Inflammatory macrophage treated with lipopolysaccharide for 4 hours (primary cell): Measurements from ENCODE around the gene PMAIP1.

ENCODE experiments used
- DNase-seq: peaks from one replicate; pipeline ENCODE4 v3.0.0-alpha.2; 2020

Gene PMAIP1

GRCh38 chr18:59915606-59916005, 15.8 kb downstream of the PMAIP1 start:
- DNase-seq = peak; percentile 69

DNA sequence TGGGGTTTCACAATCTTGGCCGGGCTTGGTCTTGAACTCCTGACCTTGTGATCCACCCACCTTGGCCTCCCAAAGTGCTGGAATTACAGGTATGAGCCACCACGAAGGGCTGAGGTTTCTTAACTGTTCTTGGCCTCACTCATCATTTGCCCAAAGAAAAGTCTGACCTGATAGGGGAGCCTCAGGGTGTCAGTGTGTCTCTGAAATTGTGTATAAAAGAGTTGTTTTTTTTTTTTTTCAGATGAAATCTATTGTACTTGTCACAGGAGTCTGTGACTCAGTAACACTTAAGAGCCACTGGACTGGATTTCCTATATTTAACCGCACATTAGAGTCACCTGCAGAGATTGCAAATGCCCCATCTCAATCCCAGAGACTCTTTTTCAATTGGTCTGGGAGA, 16.9 kb downstream of the PMAIP1 start:
- no peak for DNase-seq

GRCh38 chr18:59917422-59917821, 17.6 kb downstream of the PMAIP1 start:
- DNase-seq = peak; percentile 84

DNA sequence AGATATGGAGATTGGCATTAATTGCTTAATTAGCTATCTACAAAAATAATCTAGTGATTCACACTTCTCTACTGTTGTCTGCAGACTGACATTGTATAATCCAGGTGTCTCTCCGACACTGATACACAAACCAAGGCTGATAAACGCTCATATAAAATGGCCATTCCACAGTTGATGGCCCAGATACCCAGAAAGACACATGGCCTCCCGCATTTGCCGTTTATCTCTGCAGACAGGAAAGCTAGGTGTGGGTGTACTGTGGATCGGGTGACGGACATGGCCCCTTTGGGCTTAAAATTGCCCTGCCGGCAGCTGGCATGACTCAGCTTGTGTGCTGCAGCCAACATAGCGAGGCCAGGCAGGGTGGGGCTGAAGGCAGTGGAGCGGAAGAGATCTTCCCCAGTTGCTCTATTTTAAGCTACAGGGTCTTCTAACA, 18.5 kb downstream of the PMAIP1 start:
- peak; percentile 67 for DNase-seq

DNA sequence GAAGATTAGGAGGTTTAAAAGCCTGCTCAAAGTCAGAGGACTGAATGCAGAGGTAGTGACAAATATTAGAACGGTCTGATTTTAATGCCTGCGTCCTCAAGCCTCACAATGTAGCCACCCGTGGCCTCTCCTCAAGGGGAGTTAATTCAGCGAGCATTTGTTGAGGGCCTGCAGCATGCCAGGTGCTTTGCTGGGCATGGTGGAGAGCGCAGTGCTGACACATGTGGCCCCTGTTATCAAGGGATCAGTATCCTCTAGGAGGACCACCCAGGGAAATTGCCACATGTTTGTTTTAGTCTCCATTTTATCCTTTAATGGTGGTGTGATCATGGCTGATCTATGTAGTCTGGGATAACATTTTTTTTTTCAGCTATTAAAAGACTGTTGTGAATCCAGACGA, 19.2 kb downstream of the PMAIP1 start:
- no peak for DNase-seq

GRCh38 chr18:59921384-59921891, 21.6 kb downstream of the PMAIP1 start:
- peak; percentile 73 for DNase-seq

DNA sequence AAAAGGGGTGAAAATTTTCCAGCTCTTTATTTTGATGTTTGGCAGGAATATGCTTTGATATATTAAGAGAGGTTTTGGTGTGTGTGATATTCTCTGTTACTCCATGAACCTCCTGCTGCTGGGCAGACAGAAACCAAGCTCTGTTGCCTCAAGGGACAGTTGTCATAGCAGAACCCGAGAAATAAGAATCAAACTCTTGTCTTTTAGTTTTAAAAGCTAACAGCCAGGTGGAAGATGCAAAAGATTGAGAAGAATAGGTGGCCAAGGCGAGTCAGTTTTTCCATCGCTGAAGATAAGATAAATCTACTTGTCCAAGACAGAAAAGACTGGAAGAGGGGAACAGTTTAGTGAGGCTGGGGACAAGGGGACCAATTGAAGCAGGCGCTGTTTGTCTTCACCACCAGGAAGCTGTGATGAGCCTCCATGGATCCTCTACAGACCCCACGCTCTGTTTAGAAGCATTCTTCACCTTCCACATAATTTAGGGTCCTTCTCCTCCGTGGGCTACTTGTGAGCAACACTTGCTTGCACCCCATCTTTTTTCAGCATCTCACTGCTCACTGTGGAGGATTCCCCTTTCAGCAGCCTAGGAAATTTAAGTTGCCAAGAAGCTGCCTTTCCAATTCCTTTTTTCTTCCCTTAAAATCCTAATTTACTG, 23.9 kb downstream of the PMAIP1 start:
- DNase-seq = no peak

DNA sequence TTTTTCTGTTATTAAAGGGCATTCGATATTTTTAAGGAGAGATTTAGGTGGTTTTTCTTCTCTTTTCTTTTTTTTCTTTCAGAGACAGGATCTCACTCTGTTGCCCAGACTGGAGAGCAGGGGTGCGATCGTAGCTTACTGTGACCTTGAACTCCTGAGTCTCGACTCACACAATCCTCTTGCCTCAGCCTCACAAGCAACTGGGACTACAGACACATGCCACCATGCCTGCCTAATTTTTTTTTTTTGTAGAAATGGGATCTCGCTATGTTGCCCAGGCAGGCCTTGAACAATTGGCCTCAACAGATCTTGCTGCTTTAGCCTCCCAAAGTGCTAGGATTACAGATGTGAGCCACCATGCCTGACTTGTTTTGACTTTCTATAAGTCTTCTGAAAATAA, 26.3 kb downstream of the PMAIP1 start:
- DNase-seq = no peak

DNA sequence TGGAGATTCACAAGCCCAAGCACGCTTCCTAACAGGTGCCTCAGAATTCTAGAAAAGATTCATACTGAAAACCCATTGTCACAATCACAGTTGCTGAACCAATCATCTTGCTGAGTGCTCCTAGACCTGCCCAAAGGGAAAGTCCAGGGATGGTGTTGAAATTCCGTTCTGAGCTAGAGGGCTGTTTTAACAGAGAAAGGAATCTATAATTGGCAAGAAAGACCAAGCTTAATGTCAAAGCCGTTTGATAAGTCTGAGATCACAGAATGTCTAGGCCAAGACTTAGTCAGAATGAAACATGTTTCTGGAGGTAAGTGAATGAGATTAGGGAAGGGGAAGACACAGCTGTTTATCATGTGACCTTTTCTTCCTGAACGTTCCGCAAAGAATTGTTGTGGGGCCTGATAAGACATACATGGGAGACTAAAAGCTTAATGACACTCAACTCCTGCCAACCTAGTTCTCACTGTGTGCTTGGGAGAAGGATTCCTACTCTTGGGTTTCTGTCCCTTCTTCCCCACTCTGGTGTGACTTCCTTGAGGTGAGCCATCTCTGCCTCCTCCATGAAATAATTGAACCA, 27.5 kb downstream of the PMAIP1 start:
- peak; percentile 49 for DNase-seq

- no peak for DNase-seq
These were observed 28.4 kb downstream of the PMAIP1 start for GRCh38 chr18:59928201-59928600.

- no peak for DNase-seq
These were observed 30.0 kb downstream of the PMAIP1 start for GRCh38 chr18:59929621-59930295.

DNA sequence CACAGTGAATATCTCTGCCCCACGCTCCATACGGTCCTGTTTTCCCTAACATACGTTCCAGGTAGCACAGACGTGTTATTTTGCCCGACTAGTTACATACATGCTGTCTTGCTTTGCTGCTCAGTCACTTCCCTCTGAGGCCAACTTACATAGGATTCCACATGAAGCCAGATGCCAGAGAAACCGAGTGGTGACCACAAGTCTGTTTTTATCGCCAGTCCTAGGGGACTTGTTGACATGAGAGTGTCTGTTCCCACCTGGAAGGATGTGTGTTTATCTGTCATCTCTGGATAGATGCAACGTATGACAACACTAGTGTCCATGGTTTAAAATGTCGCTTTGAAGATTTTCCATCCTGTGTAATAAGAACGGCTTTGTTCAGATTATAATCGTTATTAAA, 32.6 kb downstream of the PMAIP1 start:
- no peak for DNase-seq

DNA sequence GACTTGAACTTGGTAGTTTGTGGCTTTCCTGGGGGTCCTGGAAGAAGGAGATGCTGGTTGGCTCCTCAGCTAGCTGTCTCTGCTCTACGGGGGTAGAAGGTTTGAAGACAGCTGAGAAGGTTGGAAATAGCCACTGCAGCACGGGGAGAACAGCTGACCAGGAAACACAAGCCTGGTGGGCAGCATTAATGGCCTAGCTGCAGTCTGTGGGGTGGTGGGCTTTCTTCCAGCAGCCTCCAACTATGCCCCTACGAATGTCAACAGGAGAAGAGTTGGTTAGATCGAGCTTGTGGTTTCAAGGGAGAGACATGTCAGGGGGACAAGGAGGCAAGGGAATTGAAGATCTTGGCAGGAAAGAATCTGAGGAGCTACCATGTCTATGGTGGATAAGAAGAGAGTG, 38.9 kb downstream of the PMAIP1 start:
- DNase-seq = no peak

- no peak for DNase-seq
These were observed 39.3 kb downstream of the PMAIP1 start for GRCh38 chr18:59939127-59939526.

GRCh38 chr18:59940068-59940467, 40.3 kb downstream of the PMAIP1 start:
- peak; percentile 28 for DNase-seq

GRCh38 chr18:59941331-59941730, 41.5 kb downstream of the PMAIP1 start:
- DNase-seq = peak; percentile 16

DNA sequence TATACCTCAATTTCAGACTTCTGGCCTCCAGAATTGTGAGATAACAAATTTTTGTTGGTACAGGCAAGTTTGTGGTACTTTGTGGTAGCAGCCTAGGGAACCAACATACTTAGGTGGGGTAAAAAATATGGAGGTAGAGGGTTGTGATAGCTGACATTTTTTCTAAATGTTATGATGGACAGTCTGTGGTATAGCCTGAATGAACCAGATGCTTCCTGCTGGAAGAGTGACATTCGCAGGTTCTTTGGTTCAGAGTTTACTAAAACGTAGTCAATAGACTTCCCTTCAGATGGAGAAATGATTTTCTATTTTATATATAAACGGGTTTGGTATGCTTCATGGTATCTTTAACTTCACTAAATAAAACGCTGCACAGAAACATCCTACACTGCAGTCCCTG, 42.8 kb downstream of the PMAIP1 start:
- no peak for DNase-seq

GRCh38 chr18:59945544-59945943, 45.7 kb downstream of the PMAIP1 start:
- DNase-seq = no peak

DNA sequence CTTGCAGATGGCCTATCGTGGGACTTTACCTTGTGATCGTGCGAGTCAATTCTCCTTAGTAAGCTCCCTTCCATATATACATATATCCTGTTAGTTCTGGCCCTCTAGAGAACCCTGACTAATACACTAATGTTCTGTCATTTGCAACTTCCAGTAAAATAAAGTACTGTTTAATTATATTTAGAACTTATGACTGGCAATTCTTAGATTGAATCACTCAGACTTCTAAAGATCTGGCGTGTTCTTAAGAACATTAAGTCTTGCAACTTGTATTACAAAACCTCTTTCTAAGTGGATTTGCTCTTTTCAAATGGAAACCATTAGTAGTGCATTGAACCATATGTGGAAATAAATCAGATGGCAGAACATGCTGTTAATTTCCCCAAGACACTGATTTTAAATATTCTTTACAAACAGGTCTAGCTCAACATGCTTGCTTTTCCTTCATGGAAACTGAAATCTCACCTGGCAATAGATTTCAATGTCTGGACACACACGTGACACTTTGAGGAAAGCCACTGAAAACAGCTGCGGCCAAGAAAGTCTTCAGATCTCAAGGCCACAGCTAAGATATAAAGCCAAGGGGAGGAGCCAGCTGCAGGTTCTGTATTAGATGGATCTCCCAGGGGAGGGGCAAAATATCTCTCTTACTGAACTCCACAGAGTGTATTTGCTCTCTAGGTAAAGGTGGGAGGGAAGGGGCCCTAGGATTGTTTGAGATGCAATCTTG, 50.6 kb downstream of the PMAIP1 start:
- no peak for DNase-seq

GRCh38 chr18:59951591-59951990, 51.8 kb downstream of the PMAIP1 start:
- no peak for DNase-seq

DNA sequence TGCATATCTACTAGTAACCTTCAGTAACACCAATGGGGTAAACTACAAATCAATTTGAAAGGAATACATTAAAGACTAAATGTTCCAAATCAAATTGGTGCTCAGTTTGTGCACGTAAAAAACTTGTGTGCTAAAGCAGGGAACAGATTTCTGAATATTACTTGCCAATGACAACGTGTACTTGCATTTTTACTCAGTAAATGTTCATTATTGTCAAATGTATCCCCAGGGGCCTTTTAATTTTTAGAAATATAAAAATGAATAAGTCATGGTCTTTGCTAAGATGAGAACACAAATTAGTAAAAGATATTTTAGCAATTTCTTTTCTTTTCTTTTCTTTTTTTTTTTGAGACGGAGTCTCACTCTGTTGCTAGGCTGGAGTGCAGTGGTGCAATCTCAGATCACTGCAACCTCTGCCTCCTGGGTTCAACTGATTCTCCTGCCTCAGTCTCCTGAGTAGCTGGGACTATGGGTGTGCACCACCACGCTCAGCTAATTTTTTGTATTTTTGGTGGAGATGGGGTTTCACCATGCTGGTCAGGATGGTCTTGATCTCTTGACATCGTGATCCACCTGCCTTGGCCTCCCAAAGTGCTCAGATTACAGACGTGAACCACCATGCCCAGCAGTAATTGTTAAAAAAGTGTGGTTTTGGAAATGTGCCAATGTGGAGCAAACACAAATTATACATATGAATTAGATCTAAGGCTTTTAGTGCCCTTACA, 52.6 kb downstream of the PMAIP1 start:
- DNase-seq = no peak
